Measurements from ENCODE around the gene POLR2C.
"Not testable (repeated sequence)": the region's sequence is repeated elsewhere in the genome, so short reads cannot be mapped to it uniquely, and the experiment has no call there.

Gene POLR2C

GRCh38 chr16:57479976-57480753 is 17.7 kb downstream of the POLR2C start:
- peak; percentile 58 for DNase-seq (ENCODE audit: low read depth)

DNA sequence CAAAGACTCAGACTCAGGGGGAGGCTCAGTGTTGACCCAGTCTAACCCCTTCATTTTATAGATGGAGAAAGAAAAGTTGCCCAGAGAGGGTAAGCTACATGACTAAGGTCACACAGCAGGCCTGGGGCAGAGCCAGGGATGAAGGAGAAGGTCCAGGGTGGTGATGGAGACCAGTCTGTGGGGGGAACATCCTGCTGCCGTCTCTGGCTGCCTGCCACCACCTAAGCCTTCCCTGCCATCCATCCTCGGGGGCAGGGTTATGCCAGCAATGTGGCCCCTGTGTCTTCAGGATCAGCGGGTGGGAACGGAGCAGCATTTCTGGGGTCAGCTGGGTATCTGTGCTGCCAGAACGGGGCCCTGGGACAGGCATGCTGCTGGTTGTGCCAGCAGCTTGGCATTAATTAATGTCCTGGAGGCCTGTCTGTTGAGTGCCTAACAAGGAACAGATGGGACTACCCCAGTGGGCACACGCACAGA is 18.3 kb downstream of the POLR2C start:
- DNase-seq (ENCODE audit: low read depth) = no peak

GRCh38 chr16:57481421-57481820 is 18.9 kb downstream of the POLR2C start:
- DNase-seq (ENCODE audit: low read depth) = no peak

- no peak for DNase-seq (ENCODE audit: low read depth)
These were observed 20.5 kb downstream of the POLR2C start for GRCh38 chr16:57482845-57483545.

GRCh38 chr16:57483725-57484514 is 21.4 kb downstream of the POLR2C start:
- DNase-seq (ENCODE audit: low read depth) = no peak

- DNase-seq (ENCODE audit: low read depth) = no peak
These were observed 22.1 kb downstream of the POLR2C start for GRCh38 chr16:57484515-57485005.

DNA sequence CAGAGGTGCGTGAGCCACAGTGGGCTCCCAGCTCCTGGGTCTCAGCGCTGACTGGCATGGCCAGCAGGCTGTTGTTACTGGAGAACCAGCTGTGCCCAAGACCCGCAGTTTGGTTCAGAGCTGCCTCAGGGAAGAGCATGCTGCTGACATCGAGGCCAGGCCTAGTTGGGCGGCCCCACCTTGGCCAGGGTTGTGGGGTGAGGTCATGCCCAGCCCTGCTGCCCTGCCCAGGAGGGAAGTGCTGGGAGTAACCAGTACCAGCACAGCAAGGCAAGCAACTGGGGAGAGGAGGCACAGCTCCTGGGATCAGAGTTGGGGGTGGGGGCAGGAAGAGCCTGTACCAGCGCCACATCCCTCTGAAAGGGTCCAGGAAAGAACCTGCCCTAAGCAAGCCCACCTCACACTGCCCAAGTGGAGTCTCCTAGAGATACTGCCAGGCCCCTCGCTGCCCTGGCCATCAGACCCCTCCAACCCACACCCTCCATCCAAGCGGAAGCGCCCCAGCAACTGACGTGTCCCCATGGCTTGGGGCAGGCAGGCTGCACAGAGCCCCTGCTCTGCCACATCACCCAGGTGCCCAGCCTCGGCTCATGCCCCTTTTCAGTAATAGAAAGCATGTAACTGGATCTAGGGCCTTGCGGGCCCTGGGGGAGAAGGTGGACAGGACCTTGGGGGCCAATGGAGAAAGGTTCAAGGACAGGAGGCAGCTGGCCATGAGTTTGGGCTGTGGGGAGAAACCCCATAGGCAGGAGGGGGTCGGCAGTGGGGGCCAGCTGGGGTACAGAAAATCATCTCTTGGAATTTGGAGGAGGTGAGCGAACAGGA is 22.8 kb downstream of the POLR2C start:
- no peak for DNase-seq (ENCODE audit: low read depth)

GRCh38 chr16:57485916-57486857 is 23.7 kb downstream of the POLR2C start, which contains the start of gene DOK4:
Gene DOK4 (minus strand): TSS chr16:57486493. CDS start chr16:57479507, 6,986 bp downstream.
- DNase-seq (ENCODE audit: low read depth) = peak; percentile 54

DNA sequence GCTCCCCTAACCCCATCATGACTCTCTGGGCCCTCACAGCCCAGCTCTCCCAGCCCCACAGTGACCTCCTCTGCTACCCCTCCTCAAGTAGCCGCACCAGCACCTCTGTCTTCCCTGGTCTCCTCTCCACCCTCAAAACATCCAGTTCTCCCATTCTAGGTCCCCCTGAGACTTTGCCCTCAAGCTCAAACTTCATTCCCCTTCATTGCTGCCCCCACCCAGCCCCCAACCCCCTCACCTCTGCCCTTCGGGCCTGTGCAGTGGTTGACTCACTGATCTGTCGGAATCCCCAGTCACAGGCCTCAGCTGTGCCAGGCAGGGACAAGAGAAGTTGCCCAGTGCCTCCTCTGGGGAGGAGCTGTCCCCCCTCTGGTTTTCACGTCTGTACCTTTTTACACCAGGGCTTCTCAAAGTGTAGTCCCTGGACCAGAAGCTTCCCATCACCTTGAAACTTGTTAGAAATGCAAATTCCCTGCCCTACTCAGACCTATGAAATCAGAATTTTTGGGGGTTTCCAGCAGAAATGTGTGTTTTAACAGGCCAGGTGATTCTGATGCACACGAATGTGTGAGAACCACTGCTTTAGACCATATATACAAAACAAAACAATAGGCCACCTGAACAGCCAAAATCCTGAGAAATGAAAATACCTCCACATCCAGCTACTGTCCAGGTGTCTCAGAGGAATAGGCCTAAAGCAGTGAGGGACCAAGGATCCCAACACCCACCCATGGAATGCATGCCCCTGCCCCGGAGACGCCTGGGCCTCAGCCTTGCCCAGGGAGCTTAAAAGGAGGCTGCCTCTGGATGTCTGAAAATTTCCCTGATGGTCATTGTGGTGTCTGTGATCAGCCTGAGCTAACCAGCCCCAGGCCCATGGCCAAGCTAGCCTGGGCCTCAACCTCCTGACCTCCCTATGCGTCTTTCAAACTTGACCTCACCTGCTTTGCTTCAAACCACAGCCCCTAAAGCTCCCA is 24.7 kb downstream of the POLR2C start:
- DNase-seq (ENCODE audit: low read depth) = no peak

- DNase-seq (ENCODE audit: low read depth) = no peak
These were observed 26.8 kb downstream of the POLR2C start for GRCh38 chr16:57489229-57489628.

DNA sequence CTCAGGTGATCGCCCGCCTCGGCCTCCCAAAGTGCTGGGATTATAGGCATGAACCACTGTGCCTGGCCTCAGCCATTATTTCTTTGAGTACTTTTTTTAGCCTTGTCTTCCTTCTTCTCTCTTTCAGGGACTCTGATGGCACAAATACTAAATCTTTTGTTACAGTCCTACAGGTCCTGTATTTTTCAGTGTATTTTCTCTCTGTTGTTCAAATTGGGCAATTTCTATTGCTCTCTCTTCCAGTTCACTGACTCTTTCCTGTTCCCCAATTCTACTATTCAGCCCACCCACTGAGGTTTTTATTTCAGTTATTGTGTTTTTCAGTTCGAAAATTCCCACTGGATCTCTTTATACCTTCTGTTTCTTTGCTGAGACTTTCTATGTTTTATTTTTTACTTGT is 31.3 kb downstream of the POLR2C start:
- no peak for DNase-seq (ENCODE audit: low read depth)

DNA sequence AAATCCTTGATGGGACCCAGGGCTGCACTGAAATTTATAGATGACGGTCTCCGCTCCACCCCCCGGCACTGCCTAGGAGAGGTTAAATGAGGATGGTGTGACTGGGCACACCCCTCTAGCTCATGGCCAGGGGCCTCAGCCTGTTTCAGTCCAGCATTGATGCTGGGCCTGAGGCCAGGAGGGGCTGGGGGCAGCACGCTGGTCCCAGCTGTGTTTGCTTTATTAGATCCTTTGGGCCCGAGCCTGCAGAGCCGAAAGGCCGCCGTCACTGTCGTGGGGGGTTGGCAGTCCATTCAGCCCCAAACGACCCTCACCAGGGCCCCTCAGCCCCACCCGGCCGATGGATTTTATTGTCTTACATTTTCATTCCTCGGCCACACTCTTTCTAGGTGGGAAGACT is 34.6 kb downstream of the POLR2C start:
- DNase-seq (ENCODE audit: low read depth) = no peak

- no peak for DNase-seq (ENCODE audit: low read depth)
These were observed 35.6 kb downstream of the POLR2C start for GRCh38 chr16:57498031-57498430.

DNA sequence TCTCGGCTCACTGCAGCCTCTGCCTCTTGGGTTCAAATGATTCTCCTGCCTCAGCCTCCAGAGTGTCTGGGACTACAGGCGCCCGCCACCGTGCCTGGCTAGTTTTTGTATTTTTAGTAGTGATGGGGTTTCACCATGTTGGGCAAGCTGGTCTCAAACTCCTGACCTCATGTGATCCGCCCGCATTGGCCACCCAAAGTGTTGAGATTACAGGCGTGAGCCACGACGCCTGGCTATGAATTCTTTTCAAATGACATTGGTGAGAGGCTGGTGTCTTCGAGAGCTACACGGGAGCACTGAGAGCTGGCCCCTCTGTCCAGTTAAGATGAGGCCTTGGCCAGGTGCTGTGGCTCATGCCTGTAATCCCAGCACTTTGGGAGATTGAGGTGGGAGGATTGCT is 37.5 kb downstream of the POLR2C start:
- not testable (repeated sequence) for DNase-seq (ENCODE audit: low read depth)

DNA sequence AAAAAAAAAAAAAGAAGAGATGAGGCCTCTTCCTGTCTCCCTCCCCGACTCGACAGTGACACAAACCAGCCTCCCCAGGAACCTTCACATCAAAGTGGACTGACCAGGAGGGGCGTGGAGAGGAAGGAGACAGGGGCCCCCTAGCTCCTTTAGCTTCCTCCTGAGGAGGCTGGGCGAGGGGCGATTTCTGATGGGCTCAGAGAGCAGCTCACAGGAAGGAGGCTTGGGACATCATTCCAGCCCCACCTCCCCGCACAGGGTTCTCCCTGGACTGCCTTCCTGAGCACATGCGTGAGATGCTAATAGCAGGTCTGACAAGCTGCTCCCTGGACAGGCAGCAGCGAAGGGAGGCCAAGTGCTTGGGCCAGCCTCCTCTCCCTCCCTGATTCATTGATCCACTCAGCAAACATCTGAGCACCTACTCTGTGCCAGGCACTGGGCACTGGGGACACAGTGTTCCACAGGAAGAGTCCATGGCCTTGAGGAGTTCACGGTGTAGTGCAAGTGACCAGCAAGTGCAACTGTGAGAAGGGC is 38.2 kb downstream of the POLR2C start:
- no peak for DNase-seq (ENCODE audit: low read depth)

DNA sequence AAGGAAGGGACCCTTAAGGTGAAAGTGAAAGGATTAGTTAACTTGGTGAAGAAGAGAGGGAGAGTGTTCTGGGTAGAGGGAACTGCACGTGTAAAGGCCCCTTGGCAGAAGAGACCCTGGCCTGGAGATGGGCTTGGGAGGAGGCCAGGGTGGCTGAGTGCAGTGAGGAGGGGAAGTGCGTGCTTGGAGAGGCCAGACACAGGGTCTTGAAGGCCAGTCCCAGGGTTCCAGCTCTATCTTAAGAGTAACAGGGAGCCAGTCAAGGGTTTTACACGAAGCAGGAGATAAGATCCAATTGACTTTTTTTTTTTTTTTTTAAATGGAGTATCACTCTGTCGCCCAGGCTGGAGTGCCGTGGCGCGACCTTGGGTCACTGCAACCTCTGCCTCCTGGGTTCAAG is 39.0 kb downstream of the POLR2C start:
- no peak for DNase-seq (ENCODE audit: low read depth)

GRCh38 chr16:57502048-57502775 is 39.7 kb downstream of the POLR2C start:
- no peak for DNase-seq (ENCODE audit: low read depth)

DNA sequence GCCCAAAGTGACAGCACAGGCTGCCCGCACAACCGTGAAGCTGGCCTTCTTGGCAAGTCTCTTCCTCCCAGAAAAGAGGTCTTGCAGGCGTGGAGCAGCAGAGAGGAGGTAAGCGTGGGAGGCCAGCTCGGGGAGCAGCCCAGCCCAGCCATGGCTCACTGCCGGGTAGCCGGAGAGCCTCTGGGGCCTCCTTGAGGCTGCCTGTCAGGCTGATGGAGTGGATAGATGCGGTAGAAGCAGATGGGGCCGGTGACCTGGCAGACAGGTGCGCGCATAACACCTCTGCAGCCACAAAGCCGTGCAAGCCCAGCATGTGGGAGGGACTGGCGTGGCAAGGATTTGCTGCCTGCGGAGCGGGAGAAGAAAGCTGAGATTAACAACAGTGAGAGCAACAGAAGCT is 40.9 kb downstream of the POLR2C start:
- DNase-seq (ENCODE audit: low read depth) = no peak

Measured in fibroblast of gingiva (primary cell).